H1 (cell line): ENCODE measurements around the gene ZNF516. TPM values are rescaled to one million over a fixed set of nuclear protein-coding genes. Genes with fewer than 3 reads are reported as not detected.

Experiments used
- CTCF ChIA-PET: fragments of 300-600 bp; sonication (Branson Sonifier 250); formaldehyde crosslinking; loops from one replicate; lab custom pipeline; 2021; ENCODE audit not compliant: partially characterized antibody; lab: Charles Lee
- POLR2A ChIA-PET: fragments of 300-600 bp; sonication (Branson Sonifier 250); formaldehyde crosslinking; loops from one replicate; lab custom pipeline; 2021; ENCODE audit warnings: inconsistent platforms; ENCODE audit not compliant: partially characterized antibody; lab: Charles Lee
- DNase-seq, 2 experiments: peaks; one replicate each; pipeline versions ENCODE4 v3.0.0 to v3.0.0-alpha.2; 2010 to 2022; ENCODE audit warnings: low spot score in 2 of 2, low read depth in 1 of 2, mixed read lengths in 1 of 2
- FAIRE-seq: peaks from 2 replicates; lab custom pipeline; 2011; peaks lifted over from hg19 to GRCh38; lab: Jason Lieb, UNC
- H2AFZ ChIP-seq: 2 replicates; pipeline ENCODE4 v1.8.1; 2012; ENCODE audit warnings: low read length, inconsistent platforms
- H2AK5ac ChIP-seq: 2 replicates; pipeline ENCODE4 v1.6.1; 2013; ENCODE audit warnings: low read depth, low read length
- H2BK120ac ChIP-seq: replicated peaks from 2 replicates; pipeline ENCODE3; 2013; ENCODE audit warnings: low read depth, low read length, inconsistent platforms
- H2BK12ac ChIP-seq: 2 replicates; pipeline ENCODE4 v1.6.1; 2013; ENCODE audit warnings: low read depth, low read length
- H2BK15ac ChIP-seq: 2 replicates; pipeline ENCODE4 v1.6.1; 2013; ENCODE audit warnings: low read length
- H2BK20ac ChIP-seq: 2 replicates; pipeline ENCODE4 v1.6.1; 2013; ENCODE audit warnings: low read length
- H2BK5ac ChIP-seq: 2 replicates; pipeline ENCODE4 v1.6.1; 2013; ENCODE audit warnings: low read depth, low read length
- H3K14ac ChIP-seq: 2 replicates; pipeline ENCODE4 v1.6.1; 2013; ENCODE audit warnings: inconsistent platforms; ENCODE audit not compliant: insufficient read length
- H3K18ac ChIP-seq: 2 replicates; pipeline ENCODE4 v1.6.1; 2013; ENCODE audit warnings: low read length; ENCODE audit errors: extremely low read depth
- H3K23ac ChIP-seq: 2 replicates; pipeline ENCODE4 v1.6.1; 2013; ENCODE audit warnings: inconsistent platforms; ENCODE audit not compliant: insufficient read length
- H3K23me2 ChIP-seq: 2 replicates; pipeline ENCODE4 v1.6.1; 2013; ENCODE audit warnings: low read depth, low read length
- H3K27ac ChIP-seq: 2 replicates; pipeline ENCODE4 v1.6.1; 2011; ENCODE audit warnings: low read depth, low read length, inconsistent platforms
- H3K27me3 ChIP-seq, 4 experiments: replicated peaks in 1 of 4; 1 replicate in 1 of 4; 2 replicates in 3 of 4; pipeline versions ENCODE4 v1.6.1 to v1.8.1; 2011 to 2013; ENCODE audit warnings: low read length in 3 of 4, mild to moderate bottlenecking in 3 of 4, inconsistent platforms in 2 of 4, mixed read lengths in 2 of 4, moderate library complexity in 1 of 4; ENCODE audit not compliant: control insufficient read depth in 3 of 4, insufficient read depth in 3 of 4; ENCODE audit errors: extremely low read depth in 1 of 4
- H3K36me3 ChIP-seq, 4 experiments: 2 replicates each; pipeline versions ENCODE4 v1.6.1 to v1.8.1; 2011 to 2013; ENCODE audit warnings: mild to moderate bottlenecking in 4 of 4, low read length in 3 of 4, moderate library complexity in 2 of 4, control low read depth in 1 of 4, inconsistent platforms in 1 of 4; ENCODE audit not compliant: insufficient read depth in 4 of 4, control insufficient read depth in 2 of 4
- H3K4ac ChIP-seq: replicated peaks from 2 replicates; pipeline ENCODE3; 2013; ENCODE audit warnings: low read length, low read depth, mixed read lengths, inconsistent platforms; ENCODE audit not compliant: insufficient read length
- H3K4me1 ChIP-seq, 4 experiments: replicated peaks in 1 of 4; 1 replicate in 1 of 4; 2 replicates in 3 of 4; pipeline versions ENCODE4 v1.6.1 to v1.8.1; 2011 to 2013; ENCODE audit warnings: low read length in 3 of 4, inconsistent platforms in 2 of 4, mixed read lengths in 1 of 4; ENCODE audit not compliant: insufficient read depth in 4 of 4, control insufficient read depth in 3 of 4
- H3K4me2 ChIP-seq, 2 experiments: 2 replicates each; pipeline versions ENCODE4 v1.6.1 to v1.8.1; 2011 to 2013; ENCODE audit warnings: low read depth in 2 of 2, low read length in 2 of 2, control low read depth in 1 of 2, inconsistent platforms in 1 of 2, mild to moderate bottlenecking in 1 of 2; ENCODE audit not compliant: insufficient read depth in 1 of 2
- H3K4me3 ChIP-seq, 4 experiments: fragments of 200-600, 300-600 bp in 1 of 4; sonication (generic), shearing (Covaris generic), sonication (Bioruptor Twin) in 1 of 4; 2 replicates each; pipeline versions ENCODE4 v1.5.1 to v1.8.1; 2011 to 2016; ENCODE audit warnings: low read length in 4 of 4, low read depth in 3 of 4, control low read depth in 2 of 4, inconsistent platforms in 2 of 4, mild to moderate bottlenecking in 2 of 4, mixed read lengths in 1 of 4, moderate library complexity in 1 of 4; ENCODE audit not compliant: insufficient read depth in 2 of 4; ENCODE audit errors: extremely low read depth in 1 of 4
- H3K56ac ChIP-seq: replicated peaks from 2 replicates; pipeline ENCODE3; 2013; ENCODE audit warnings: low read depth, mild to moderate bottlenecking, mixed read lengths, low read length, inconsistent platforms; ENCODE audit not compliant: insufficient read length
- H3K79me1 ChIP-seq: 2 replicates; pipeline ENCODE4 v1.6.1; 2013; ENCODE audit warnings: low read depth, low read length, control low read depth
- H3K79me2 ChIP-seq, 2 experiments: 2 replicates each; pipeline versions ENCODE4 v1.6.1 to v1.8.1; 2012 to 2013; ENCODE audit warnings: low read length in 2 of 2, mild to moderate bottlenecking in 2 of 2, inconsistent platforms in 1 of 2; ENCODE audit not compliant: insufficient read depth in 2 of 2, control insufficient read depth in 1 of 2
- H3K9ac ChIP-seq, 4 experiments: replicated peaks in 1 of 4; 1 replicate in 1 of 4; 2 replicates in 3 of 4; pipeline versions ENCODE4 v1.6.1 to v1.8.1; 2011 to 2013; ENCODE audit warnings: low read depth in 3 of 4, low read length in 3 of 4, control low read depth in 2 of 4, mild to moderate bottlenecking in 2 of 4, moderate library complexity in 2 of 4, inconsistent platforms in 1 of 4; ENCODE audit errors: extremely low read depth in 1 of 4
- H3K9me3 ChIP-seq, 2 experiments: 2 replicates each; pipeline versions ENCODE4 v1.6.1 to v1.8.1; 2012 to 2013; ENCODE audit warnings: mild to moderate bottlenecking in 2 of 2, moderate library complexity in 2 of 2, control low read depth in 1 of 2, inconsistent platforms in 1 of 2, low read depth in 1 of 2, low read length in 1 of 2, mixed read lengths in 1 of 2; ENCODE audit not compliant: insufficient read depth in 2 of 2
- H4K20me1 ChIP-seq, 2 experiments: replicated peaks in 1 of 2; 2 replicates each; pipeline versions ENCODE3 to v1.8.1; 2011 to 2013; ENCODE audit warnings: inconsistent platforms in 2 of 2, low read length in 2 of 2, mild to moderate bottlenecking in 1 of 2; ENCODE audit not compliant: insufficient read depth in 2 of 2, control insufficient read depth in 1 of 2
- H4K5ac ChIP-seq: 2 replicates; pipeline ENCODE4 v1.6.1; 2013; ENCODE audit warnings: low read length, low read depth, mixed read lengths, inconsistent platforms; ENCODE audit not compliant: insufficient read length
- H4K8ac ChIP-seq: 2 replicates; pipeline ENCODE4 v1.8.0; 2013; ENCODE audit warnings: mild to moderate bottlenecking, moderate library complexity, low read length, inconsistent platforms; ENCODE audit not compliant: insufficient read depth; ENCODE audit errors: extremely low read depth
- H4K91ac ChIP-seq: replicated peaks from 2 replicates; pipeline ENCODE3; 2013; ENCODE audit warnings: low read length, mixed read lengths, inconsistent platforms; ENCODE audit not compliant: insufficient read length
- ATF3 ChIP-seq: IDR thresholded peaks from 2 replicates; pipeline ENCODE4 v1.6.1; 2011; ENCODE audit warnings: low read depth, mild to moderate bottlenecking, low read length; ENCODE audit not compliant: insufficient read depth
- MAFK ChIP-seq: IDR thresholded peaks from 2 replicates; pipeline ENCODE4 v1.6.1; 2012; ENCODE audit warnings: low read depth, mild to moderate bottlenecking, improper control_type of control experiment, low read length
- NANOG ChIP-seq: IDR thresholded peaks from 2 replicates; pipeline ENCODE4 v1.6.1; 2011; ENCODE audit warnings: low read length, low read depth, mild to moderate bottlenecking, inconsistent platforms; ENCODE audit not compliant: insufficient read depth, poor library complexity, severe bottlenecking
- SP4 ChIP-seq: IDR thresholded peaks from 2 replicates; pipeline ENCODE4 v1.6.1; 2012; ENCODE audit warnings: low read length, inconsistent platforms
- WGBS, 2 experiments: shearing (Covaris generic) in 1 of 2; methylation state at CpG; one replicate each; pipeline versions ENCODE4 v1.1.6 to v1.1.7; 2013 to 2015; ENCODE audit warnings: low lambda C conversion rate in 2 of 2, mixed read lengths in 2 of 2, inconsistent platforms in 1 of 2, low coverage in 1 of 2, missing lambda C conversion rate in 1 of 2; ENCODE audit not compliant: insufficient replicate concordance in 2 of 2, insufficient coverage in 1 of 2, insufficient read length in 1 of 2; ENCODE audit errors: extremely low coverage in 1 of 2, missing lambda C conversion rate in 1 of 2; 5-methylcytosine and 5-hydroxymethylcytosine counted together
- polyA plus RNA-seq, 7 experiments: library from polyadenylated mRNA; depleted of rRNA in 3 of 7; stranded (reverse) in 5 of 7; unstranded in 2 of 7; fragments of >200 nt in 5 of 7; fragments of 200-250 nt in 2 of 7; gene quantifications; 1 replicate in 5 of 7; 2 replicates in 1 of 7; 4 replicates in 1 of 7; pipeline versions ENCODE4 v1.2.1 to v1.2.3, GENCODE V29; 2011 to 2013; ENCODE audit warnings: missing spikeins in 2 of 7, mixed read lengths in 2 of 7
- total RNA-seq: library from RNA; stranded (reverse); fragmentation: NEBNext Ultra II Directional; extraction: Animal tissue kit (Norgen Biotek cat#: 25700); gene quantifications from 2 replicates; pipeline ENCODE4 v1.2.1, GENCODE V29; 2021

Gene ZNF516
- total and polyA plus RNA-seq, 2 of the 8 experiments (the other 6 are each of a cell fraction or from before 2014, with no cell fraction given), result 7.3 to 17.0 TPM

- Histone ChIP-seq H3K14ac (no peak overlapping the region), H3K79me2 (no peaks in the 10 kb centered on the region), H3K36me3 (no peaks in the 10 kb centered on the region; a peak in 1 of 8 replicates), H4K8ac (no peak overlapping the region), H4K91ac (no peak overlapping the region), H3K56ac (no peak overlapping the region), H2BK15ac (no peak overlapping the region), H3K23me2 (no peaks in the 10 kb centered on the region), H3K9ac (no peak overlapping the region), H3K4me3 (no peak overlapping the region), H2AK5ac (no peak overlapping the region), H2BK12ac (no peak overlapping the region), H3K79me1 (no peaks in the 10 kb centered on the region), H3K23ac (no peak overlapping the region), H3K9me3 (no peaks in the 10 kb centered on the region), H4K5ac (no peak overlapping the region), H3K4ac (no peak overlapping the region), H2BK5ac (no peak overlapping the region), H3K27me3 (no peaks in the 10 kb centered on the region), H2BK120ac (no peak overlapping the region), H3K4me1 (peaks cover 0 to 2% (median 0%) of the 10 kb centered on the region in 4 experiments; a peak in 3 of 7 replicates), H3K27ac (no peak overlapping the region), H3K4me2 (no peak overlapping the region), H2BK20ac (no peak overlapping the region), H3K18ac (no peak overlapping the region), H4K20me1 (no peaks in the 10 kb centered on the region), H2AFZ (no peak overlapping the region)
- ChIA-PET POLR2A (interaction anchor here (0.7 kb wide), 1 partner anchor 200 kb away, joined by 3 read pairs; no protein-coding TSS in a partner anchor), CTCF (no interaction called here)
- DNase-seq (no peak), FAIRE-seq (no peak)
- TF ChIP-seq MAFK (no peak), SP4 (no peak), NANOG (no peak), ATF3 (no peak)
- 94% methylated on average over 1 of the region's 1 CpG; no CpG with 5 or more reads in 1 of the 2 experiments for WGBS, 2 experiments
Measured at GRCh38 chr18:76354348-76354747, 140.7 kb downstream of the ZNF516 start.
